Erythroblast (primary cell): ENCODE results near the gene PIK3R2.

Source experiments
- GATA1 ChIP-seq: IDR thresholded peaks from 2 replicates; pipeline ENCODE4 v1.6.1; 2011; ENCODE audit warnings: low read depth, mild to moderate bottlenecking, control low read depth, low read length, moderate library complexity
- POLR2A ChIP-seq: IDR thresholded peaks from 2 replicates; pipeline ENCODE4 v1.6.1; 2011; ENCODE audit warnings: mild to moderate bottlenecking, low read length

GRCh38 chr19:18160493-18160970, 7.6 kb downstream of the PIK3R2 start:
- TF ChIP-seq POLR2A (peak; percentile 74), GATA1 (peak; percentile 22)
